ENCODE data around the gene CANX.
"Not testable (repeated sequence)": the region's sequence is repeated elsewhere in the genome, so short reads cannot be mapped to it uniquely, and the experiment has no call there.

Gene CANX

DNA sequence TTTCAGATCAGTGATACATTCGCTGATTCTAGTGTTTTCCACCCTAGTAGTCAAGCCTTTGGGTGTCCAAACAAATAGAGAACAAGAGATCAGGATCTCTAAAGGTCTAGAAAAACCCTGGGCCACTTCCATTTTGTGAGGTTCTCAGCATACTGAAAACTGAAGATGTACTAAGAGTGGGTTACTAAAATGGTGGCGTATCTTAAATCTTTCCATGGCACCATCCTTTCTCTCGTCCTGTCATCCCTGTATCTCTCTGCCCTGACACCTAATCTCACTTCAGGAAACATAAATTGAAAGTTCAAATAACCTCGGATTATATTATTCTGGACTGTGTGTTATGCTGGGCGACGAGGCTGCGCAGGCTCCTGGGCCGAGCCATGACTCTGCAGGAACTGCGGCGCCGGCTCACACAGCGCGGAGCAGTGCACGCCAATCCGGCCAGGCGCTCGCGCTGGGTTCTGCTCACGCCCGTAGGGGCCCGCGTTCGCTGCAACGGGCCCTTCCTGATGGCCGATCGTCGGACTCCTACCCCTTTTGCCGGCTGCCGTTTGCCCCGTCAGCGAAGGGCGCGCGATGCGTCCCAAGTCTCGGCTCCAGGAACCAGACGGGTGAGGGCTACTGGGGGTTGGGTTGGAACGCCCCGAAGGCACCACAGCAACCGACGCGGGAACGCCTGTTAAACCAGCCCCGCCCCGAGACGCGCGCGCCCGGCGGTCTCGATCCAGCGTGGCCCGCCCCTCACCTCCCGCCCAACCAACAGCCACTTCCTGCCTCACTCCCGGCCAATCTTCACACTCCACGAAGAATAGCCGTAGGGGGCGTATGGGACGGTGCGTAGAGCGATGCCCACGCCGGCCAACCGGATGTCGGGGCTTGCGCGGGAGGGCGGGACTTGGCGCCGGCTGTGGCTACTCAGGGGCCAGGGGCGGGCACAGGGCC, 503 bp upstream of the CANX start:
- peak; percentile 97 for DNase-seq (ENCODE audit: low spot score)

DNA sequence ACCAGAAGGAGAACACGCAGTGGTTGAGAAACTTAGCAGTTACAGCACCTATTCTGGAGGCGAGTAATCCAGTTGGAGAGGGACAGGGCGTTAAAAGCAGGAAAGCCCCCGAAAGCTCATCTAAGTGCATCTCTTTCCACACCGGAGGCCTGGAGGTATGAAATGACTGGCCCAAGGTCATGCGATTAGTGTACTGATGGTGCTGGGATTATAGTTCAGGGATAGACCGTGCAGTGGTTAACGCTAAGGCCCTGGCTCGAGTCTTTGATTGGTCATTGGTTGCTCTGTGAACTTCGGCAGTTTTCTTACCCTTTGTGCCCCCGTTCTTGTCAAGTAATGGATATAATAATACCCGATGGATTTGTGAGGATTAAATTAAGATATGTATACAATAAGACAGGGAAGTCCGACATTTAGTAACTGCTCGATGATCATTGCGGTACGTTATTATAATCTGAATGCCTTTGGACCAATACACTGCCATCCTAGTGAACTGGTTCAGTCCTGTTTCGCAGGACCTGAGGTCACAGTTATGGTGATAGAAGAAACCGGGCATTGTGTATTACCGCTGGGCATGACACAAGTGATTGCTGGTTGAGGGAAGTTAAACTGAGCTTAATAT, 960 bp downstream of the CANX start:
- DNase-seq (ENCODE audit: low spot score): no peak

DNA sequence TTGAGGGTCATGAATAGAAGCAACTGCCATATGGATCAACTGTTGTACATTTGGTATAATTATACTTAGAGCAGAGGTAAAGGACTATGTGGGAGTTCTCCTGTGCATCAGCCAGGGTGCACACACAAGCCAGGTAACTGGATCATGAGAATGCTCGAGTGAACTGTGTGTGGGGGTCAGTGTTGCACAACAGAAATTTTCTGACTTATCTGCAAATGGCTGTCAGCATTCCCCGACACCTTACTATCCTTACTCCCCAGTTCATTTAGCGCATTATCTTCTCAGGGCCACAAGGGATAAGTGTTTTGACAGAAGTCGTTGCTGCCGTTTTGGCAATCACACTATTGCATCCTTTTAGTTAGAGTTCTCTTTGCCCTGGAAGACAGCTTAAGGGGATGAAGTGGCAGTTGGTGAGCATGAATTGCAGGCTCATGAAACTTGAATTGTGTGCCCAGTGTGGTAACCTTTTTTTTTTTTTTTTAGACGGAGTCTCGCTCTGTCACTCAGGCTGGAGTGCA, 1.7 kb downstream of the CANX start:
- no peak for DNase-seq (ENCODE audit: low spot score)

DNA sequence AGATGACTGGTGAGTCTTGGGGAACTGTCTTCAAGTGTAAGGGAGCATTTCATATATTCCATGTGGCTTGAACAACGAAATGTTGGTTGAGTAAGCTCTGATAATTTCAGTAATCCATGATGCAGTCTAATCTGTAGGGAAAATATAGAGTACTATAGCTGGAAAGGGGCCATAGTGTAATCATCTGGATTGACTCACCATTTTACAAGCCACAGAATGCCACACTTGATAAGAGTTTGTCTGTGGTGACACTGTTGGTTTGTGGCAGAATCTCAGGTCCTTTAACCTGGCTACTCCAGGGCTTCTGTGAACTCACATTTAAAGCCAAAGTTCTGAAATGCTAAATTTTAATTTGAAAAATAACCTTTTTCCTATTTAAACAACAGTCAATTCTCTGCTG, 17.5 kb downstream of the CANX start:
- no peak for DNase-seq (ENCODE audit: low spot score)

DNA sequence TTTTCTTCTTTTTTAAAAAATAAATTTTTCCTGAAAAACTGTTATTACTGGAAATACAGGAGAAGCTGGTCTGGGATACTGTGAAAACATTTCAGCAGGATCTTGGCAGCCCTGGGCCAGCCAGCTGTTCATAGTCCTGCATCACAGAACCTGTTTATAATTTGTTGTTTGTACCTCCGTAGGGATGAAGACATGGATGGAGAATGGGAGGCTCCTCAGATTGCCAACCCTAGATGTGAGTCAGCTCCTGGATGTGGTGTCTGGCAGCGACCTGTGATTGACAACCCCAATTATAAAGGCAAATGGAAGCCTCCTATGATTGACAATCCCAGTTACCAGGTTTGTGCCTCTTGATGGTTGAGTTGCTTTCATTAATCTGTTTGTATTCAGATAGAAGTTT, 21.5 kb downstream of the CANX start:
- no peak for DNase-seq (ENCODE audit: low spot score)

DNA sequence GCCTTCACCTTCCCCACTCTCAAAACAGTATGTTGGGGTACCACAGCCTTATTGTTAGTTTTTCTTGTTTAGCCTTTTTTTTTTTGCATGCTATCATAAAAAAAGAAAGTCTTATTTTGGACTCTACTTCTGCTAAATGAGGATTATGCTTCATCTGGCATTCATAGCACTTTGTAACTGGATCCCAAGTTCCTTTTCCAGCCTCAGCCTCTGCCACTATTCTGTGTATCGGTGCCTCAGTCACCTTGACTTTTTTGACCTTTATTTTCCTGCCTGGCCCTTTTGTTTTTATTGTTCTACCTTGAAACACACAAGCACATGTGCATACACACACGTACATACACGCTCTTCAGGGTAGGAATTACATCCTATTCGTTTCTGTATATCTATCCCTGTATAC, 25.4 kb downstream of the CANX start:
- no peak for DNase-seq (ENCODE audit: low spot score)

DNA sequence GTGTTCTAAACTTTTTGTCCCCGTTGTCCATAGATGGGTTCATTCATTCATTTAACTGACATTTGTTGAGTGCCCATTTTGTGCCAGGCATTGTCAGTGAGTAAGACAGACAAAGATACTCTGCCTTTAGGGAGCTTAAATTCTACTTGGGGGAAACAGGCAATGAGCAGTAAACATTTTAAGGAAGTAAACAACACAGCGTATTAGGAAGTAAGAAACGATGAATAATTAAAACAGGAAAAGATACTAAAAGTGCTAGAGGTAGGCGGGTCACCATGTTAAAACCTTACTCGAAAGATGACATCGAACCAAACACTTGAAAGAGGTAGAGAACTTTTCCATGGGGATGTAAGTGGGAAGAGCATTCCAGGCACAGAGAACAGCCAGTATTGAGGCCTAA, 28.3 kb downstream of the CANX start:
- no peak for DNase-seq (ENCODE audit: low spot score)

DNA sequence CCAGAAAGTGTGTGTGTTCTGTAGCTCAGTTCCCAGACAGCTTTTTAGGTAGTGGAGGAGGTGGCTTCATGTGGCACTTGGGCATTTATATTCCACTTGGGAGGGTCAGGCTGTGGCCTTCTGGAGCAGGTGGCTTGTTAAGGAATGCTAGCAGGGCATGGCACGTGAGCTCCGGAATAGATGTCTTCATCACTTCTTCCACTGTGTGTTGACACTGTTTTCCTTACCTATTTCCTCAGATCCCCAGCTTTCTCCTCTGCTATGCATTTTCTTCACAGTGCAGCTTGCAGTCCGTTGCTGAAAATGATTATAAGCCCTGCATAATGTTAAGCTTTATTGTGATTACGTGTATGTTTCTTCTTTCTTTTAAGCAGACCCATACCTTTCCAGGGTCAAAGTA, 30.5 kb downstream of the CANX start:
- no peak for DNase-seq (ENCODE audit: low spot score)

DNA sequence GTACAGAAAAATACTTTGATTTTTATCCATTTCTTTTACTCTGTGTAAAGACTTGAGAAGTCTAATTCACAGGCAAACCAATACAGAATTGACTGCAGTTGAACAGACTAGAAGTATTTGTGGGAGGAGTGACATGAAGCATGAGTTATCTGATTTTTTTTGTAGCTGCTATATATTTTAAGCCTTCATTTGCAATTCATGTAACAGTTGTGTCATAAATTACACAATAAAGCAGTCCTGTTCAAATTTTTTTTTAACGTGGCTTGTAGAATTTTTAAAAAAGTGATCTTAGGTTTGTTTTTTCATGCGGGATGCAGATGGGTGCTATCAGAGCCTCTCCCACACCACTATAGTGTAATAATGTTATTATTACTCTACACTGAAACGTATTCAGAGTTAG, 31.0 kb downstream of the CANX start:
- no peak for DNase-seq (ENCODE audit: low spot score)

DNA sequence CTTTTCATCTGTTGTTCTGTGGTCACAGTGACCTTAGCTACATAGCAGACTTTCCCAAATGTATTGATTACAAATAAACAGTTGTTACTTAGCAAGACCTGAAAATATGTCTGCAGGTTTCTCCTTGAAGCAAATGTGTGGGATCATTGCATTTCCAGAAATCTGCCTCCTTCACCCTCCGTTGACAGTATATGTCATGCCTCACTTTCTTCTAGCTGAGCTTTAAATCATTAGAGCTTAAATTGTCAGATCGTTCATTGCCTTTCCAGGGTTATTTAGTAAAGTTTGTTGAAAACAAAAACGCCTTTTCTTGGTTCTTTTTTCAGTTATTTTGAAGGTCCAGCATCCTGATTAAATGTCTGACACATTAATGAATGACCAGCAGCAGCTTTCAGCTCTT, 31.6 kb downstream of the CANX start:
- DNase-seq (ENCODE audit: low spot score): no peak

DNA sequence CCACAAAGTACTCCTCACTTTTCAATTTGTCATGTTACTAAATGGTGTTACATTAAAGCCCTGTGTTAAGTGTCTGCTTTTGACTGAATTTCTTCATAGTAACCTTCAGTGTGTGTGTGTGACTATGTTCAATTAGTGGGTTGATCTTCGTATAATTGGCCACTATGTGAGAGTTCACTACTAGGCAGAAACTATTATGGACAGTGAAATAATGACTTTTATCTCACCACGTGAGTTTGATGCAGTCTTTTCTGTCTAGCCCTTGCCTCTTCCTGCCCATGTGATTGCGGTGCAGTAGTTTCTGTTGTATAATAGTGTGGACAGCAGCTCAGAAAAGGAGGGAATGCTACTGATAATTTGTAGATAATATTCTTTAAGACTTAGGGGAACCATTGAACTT, 32.1 kb downstream of the CANX start:
- DNase-seq (ENCODE audit: low spot score): no peak

DNA sequence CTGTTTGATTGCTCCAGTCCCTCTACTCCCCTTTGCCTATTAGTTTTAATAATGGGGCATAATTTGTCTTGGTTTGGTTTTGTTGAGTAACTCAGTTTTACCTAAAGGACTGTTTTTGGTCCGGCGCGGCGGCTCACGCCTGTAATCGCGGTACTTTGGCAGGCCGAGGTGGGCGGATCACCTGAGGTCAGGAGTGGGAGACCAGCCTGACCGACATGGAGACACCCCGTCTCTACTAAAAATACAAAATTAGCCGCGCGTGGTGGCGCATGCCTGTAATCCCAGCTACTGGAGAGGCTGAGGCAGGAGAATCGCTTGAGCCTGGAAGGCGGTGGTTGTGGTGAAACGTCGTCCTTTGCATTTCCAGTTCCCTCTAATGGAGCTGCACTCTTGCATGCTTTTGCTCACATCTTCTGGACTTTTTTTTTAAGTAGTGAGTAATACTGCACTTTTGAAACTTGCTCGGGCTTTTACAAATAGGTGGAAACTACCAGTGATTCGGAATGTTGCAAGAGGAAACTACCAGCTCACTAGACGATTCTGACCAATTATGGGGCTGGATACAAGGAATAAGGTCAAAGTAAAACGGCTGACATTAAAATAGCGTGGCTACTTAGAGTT, 33.1 kb downstream of the CANX start:
- no peak for DNase-seq (ENCODE audit: low spot score)

DNA sequence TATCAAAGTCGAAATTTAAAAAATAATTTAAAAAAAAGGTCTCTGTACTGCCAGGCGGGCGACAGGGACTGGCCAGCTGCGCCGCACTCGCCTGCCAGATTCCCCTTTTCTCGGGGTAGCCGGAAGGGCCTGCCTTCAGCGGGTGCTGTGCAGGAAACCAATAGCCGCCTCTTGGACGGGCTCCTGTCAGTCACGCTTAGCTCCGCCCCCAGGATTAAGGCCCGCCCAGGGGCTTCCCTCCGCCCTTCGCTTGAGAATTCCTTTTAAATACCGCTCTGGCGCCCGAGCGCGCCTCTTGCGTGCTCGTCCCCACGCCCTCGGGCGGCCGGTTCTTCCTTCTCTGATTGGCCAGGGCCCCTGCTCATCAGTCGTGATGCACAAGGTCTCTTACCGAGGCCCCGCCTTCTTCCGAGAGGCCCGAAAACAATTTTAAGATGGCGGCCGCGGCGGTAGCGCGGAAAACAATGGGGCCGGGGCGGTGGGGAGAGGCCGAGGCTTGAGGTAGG, 33.7 kb downstream of the CANX start, which contains the start of gene MAML1:
TSS of gene MAML1 (plus strand) at position 411 of the 506 bp plus-strand sequence. CDS start 291 bp downstream, outside the sequence.
- DNase-seq (ENCODE audit: low spot score): peak; percentile 89

DNA sequence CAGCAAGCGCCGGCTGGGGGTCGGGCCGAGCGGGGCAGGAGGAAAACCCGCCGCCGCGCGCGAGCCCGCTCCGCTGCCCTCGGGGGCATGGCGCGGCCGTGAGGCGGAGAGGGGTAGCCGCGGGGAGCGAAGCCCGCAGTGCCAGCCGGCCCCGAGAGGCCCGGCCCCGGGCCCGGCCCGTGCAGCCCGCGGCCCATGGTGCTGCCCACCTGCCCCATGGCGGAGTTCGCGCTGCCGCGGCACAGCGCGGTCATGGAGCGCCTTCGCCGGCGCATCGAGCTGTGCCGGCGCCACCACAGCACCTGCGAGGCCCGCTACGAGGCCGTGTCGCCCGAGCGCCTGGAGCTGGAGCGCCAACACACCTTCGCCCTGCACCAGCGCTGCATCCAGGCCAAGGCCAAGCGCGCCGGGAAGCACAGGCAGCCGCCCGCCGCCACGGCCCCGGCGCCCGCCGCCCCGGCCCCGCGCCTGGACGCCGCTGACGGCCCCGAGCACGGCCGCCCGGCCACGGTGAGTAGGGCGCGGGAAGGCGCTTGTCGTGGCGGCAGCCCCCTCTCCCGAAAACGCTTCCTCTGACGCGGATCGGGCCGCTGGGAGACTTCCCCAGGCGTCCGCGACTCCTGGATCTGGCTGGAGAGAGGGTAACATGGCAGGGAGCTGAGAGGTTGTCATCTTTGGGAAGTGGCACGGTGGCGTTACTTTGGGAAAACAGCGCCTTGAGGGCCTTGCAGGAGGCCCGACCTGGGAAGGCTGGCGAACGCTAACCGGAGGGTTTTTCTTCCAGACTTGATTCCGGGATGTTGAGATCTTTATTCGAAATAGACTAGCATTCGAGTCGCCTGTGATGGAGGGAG, 34.4 kb downstream of the CANX start:
- DNase-seq (ENCODE audit: low spot score): no peak

DNA sequence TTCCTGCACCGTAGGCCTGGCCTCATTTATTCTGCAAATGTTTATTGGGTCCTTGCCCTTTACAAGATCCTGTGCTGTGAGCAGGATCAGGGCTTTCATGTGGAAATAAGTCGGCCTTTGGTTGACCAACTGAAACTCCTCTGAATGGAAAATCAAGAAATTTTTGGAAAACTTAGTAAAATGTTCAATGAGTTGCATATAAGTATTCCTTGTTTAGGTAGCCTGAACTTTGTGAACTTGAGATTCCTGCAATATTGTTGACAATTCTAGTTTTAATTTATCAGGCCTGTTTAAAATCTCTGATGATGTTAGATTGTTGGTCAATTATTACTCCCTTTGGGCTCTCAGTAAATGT, 35.0 kb downstream of the CANX start:
- DNase-seq (ENCODE audit: low spot score): no peak

DNA sequence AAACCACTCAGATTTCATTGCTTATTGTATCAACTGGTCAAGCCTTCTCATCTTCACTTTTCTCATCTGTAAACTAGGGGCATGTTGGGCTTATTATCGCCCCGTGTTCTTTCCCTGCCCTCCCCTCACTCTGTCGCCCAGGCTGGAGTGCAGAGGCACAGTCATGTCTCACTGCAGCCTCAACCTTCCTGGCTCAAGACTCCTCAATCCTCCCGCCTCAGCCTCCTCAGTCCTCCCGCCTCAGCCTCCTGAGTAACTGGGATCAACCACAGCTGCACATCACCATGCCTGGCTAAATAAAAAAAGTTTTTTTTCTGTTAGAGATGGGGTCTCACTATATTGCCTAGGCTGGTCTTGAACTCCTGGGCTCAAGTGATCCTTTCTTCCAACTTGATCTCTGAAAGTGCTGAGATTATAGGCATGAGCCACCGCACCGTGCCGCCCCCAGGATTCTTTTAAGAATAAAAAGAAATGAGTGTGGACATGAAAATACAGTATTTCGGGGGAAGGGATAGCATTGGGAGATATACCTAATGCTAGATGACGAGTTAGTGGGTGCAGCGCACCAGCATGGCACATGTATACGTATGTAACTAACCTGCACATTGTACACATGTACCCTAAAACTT, 35.9 kb downstream of the CANX start:
- no peak for DNase-seq (ENCODE audit: low spot score)

DNA sequence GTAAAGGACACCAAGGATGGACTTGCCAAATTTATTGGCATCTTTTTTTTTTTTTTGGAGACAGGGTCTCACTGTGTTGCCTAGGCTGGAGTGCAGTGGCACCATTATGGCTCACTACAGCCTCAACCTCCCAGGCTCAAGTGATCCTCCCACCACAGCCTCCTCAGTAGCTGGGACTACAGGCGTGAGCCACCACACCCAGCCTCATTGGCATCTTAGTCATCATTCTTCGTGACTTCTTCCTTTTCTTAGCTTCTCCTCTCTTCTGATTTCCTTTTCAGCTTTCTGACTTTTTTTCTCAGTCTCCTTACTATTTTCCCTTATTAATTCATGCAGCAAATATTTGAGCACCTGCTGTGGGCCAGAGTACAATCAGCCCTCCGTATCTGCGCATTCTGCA, 40.0 kb downstream of the CANX start:
- DNase-seq (ENCODE audit: low spot score): no peak

DNA sequence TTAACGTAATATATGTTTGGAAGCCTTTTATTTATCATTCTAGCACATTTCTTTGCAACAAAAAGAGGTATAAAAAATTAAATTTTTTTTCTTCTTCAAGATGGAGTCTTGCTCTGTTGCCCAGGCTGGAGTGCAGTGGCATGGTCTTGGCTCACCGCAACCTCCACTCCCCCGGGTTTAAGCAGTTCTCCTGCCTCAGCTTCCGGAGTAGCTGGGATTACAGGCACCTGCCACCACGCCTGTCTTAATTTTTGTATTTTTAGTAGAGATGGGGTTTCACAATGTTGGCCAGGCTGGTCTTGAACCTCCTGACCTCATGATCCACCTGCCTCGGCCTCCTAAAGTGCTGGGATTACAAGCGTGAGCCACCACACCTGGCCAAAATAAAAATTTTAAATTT, 45.3 kb downstream of the CANX start:
- DNase-seq (ENCODE audit: low spot score): not testable (repeated sequence)

DNA sequence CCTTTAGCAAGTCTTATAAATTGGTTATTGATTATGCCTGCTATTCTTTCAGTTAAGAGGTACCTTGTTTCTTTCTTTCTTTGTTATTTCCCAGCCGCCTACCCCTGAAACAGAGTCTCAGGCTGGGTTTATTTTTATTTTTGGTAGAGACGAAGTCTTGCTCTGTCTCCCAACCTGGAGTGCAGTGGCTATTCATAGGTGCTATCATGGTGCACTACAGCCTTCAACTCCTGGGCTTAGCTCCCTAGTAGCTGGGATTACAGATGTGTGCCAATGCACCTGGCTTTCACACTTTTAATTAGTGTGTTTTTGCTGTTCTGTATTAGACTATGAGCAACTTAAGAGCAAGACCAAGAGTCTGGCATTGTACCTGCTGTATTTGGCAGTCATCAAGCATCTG, 48.1 kb downstream of the CANX start:
- no peak for DNase-seq (ENCODE audit: low spot score)

DNA sequence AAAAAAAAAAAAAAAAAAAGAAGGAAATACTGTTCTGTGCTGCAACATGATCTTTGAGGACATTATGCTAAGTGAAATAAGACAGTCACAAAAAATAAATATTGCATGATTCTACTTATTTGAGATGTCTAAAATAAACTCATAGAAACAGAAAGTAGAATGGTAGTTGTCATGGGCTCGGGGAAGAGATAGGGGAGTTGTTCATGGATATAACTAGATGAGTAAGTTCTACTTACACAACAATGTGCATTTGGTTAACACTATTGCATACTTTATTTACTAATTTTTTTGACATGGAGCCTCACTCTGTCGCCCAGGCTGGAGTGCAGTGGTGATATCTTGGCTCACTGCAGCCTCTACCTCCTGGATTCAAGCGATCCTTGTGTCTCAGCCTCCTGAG, 49.0 kb downstream of the CANX start:
- no peak for DNase-seq (ENCODE audit: low spot score)

DNA sequence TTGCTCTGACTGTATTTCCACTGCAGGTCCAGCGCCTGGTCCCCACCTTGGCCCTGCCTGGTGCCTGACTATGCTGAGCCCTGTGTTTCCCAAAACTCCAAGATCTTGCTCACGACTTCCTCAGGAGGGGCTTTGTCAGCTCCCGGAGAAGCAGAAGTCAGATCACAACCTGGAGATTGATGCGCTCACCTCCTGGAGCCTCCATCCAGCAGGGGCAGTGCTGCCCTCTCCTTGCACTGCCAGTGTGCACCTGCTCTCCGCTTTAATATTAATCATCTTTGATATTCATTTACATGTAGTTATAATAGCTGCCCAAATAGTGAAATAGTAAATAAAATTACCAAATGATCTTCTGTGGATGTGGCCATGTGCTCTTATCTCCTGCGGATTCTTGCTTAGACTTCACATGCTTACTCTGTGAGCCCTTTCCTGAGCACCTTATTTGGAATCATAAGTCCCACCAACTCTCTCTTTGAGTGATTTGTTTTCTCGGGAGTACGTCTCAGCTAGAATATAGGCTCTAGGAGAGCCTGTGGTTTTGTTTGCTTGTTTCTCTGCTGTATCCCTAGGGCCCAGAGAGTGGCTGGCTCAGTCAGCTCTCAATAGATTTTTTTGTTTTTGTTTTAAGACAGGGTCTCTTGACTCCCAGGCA, 51.2 kb downstream of the CANX start:
- DNase-seq (ENCODE audit: low spot score): no peak
